HepG2 (cell line): Measurements from ENCODE around the gene NUDT2. TPM values are rescaled to one million over a fixed set of nuclear protein-coding genes. Genes with fewer than 3 reads are reported as not detected.

Experiments
- ATAC-seq: fragments of 200-7000 bp; cut with Tn5 transposase; 3 replicates; pipeline ENCODE4 v1.9.1; 2020; ENCODE audit warnings: mild to moderate bottlenecking, moderate library complexity
- BruUV-seq: library from RNA; stranded (reverse); fragments of 400-500 nt; replicated peaks from 2 replicates; lab custom pipeline; 2021; lab: Mats Ljungman, UMichigan
- CTCF ChIA-PET: fragments of 300-600 bp; formaldehyde crosslinking; extraction: SDS; loops from one replicate; lab custom pipeline; 2021; ENCODE audit warnings: low total read pairs, inconsistent platforms, low intra/inter-chr PET ratio; lab: Yijun Ruan, JAX
- POLR2A ChIA-PET: fragments of 350-600 bp; sonication (Branson Sonifier 250); formaldehyde crosslinking; loops from one replicate; lab custom pipeline; 2020; ENCODE audit warnings: antibody characterized with exemption, inconsistent platforms; lab: Yijun Ruan, JAX
- DNase-seq: peaks from one replicate; pipeline ENCODE4 v3.0.0-alpha.2; 2015; ENCODE audit warnings: low spot score
- FAIRE-seq: peaks from 3 replicates; lab custom pipeline; 2011; peaks lifted over from hg19 to GRCh38; lab: Jason Lieb, UNC
- H2AFZ ChIP-seq: one replicate; pipeline ENCODE4 v1.6.1; 2011; ENCODE audit warnings: low read length, inconsistent platforms
- H3K27ac ChIP-seq: fragments of 300-600 bp; 3 replicates; pipeline ENCODE4 v1.8.0; 2011; ENCODE audit warnings: mixed run types, mild to moderate bottlenecking, mixed read lengths, low read length, inconsistent platforms; ENCODE audit not compliant: insufficient read depth; ENCODE audit errors: extremely low read length
- H3K27me3 ChIP-seq, 2 experiments: fragments of 200-600 bp in 1 of 2; 2 replicates in 1 of 2; 3 replicates in 1 of 2; pipeline versions ENCODE4 v1.6.0 to v1.8.0; 2011; ENCODE audit warnings: low read length in 2 of 2, mild to moderate bottlenecking in 2 of 2, moderate library complexity in 2 of 2, inconsistent platforms in 1 of 2; ENCODE audit not compliant: insufficient read depth in 2 of 2, control insufficient read depth in 1 of 2
- H3K36me3 ChIP-seq, 2 experiments: fragments of 200-600 bp in 1 of 2; replicated peaks in 1 of 2; 2 replicates in 1 of 2; 3 replicates in 1 of 2; pipeline versions ENCODE4 v1.5.1 to v1.8.0; 2011; ENCODE audit warnings: low read length in 2 of 2, inconsistent platforms in 1 of 2; ENCODE audit not compliant: insufficient read depth in 2 of 2, control insufficient read depth in 1 of 2
- H3K4me1 ChIP-seq: 2 replicates; pipeline ENCODE4 v1.5.1; 2012; ENCODE audit warnings: low read length, inconsistent platforms; ENCODE audit not compliant: insufficient read depth
- H3K4me2 ChIP-seq: 2 replicates; pipeline ENCODE4 v1.6.0; 2011; ENCODE audit warnings: low read depth, low read length, inconsistent platforms
- H3K4me3 ChIP-seq, 3 experiments: fragments of 200-600 bp in 1 of 3; sonication (generic), shearing (Covaris generic) in 1 of 3; replicated peaks in 1 of 3; 2 replicates each; pipeline ENCODE4 v1.5.1; 2011 to 2016; ENCODE audit warnings: low read length in 3 of 3, inconsistent platforms in 2 of 3, low read depth in 2 of 3, mild to moderate bottlenecking in 2 of 3, control low read depth in 1 of 3, mixed read lengths in 1 of 3; ENCODE audit not compliant: insufficient read depth in 1 of 3
- H3K79me2 ChIP-seq: one replicate; pipeline ENCODE4 v1.6.1; 2011; ENCODE audit warnings: low read length, inconsistent platforms; ENCODE audit not compliant: insufficient read depth
- H3K9ac ChIP-seq: 2 replicates; pipeline ENCODE4 v1.6.0; 2011; ENCODE audit warnings: mild to moderate bottlenecking, low read depth, low read length, inconsistent platforms; ENCODE audit not compliant: insufficient read depth
- H3K9me3 ChIP-seq: 2 replicates; pipeline ENCODE4 v1.5.1; 2012; ENCODE audit warnings: mild to moderate bottlenecking, low read length
- H4K20me1 ChIP-seq: 2 replicates; pipeline ENCODE4 v1.6.0; 2011; ENCODE audit warnings: inconsistent platforms, mild to moderate bottlenecking, low read length, moderate library complexity; ENCODE audit not compliant: insufficient read depth
- AGO1 ChIP-seq: fragments of 200-400 bp; formaldehyde crosslinking; IDR thresholded peaks from 2 replicates; pipeline ENCODE4 v1.6.1; 2017; ENCODE audit warnings: mild to moderate bottlenecking, low read depth, low read length, moderate library complexity; ENCODE audit not compliant: poor library complexity, severe bottlenecking
- AHR ChIP-seq: IDR thresholded peaks from 2 replicates; pipeline ENCODE4 v1.6.1; 2018; ENCODE audit warnings: missing genetic modification reagents, missing compliant biosample characterization
- JUND ChIP-seq: sonication (generic); formaldehyde crosslinking; IDR thresholded peaks from 2 replicates; pipeline ENCODE4 v1.8.0; 2022; ENCODE audit warnings: mild to moderate bottlenecking, missing genetic modification reagents
- KDM3A ChIP-seq: IDR thresholded peaks from 2 replicates; pipeline ENCODE4 v1.6.1; 2018; ENCODE audit warnings: low read depth, missing compliant biosample characterization
- KDM6A ChIP-seq: IDR thresholded peaks from 2 replicates; pipeline ENCODE4 v1.6.1; 2016; ENCODE audit warnings: low read depth
- NKX3-1 ChIP-seq: sonication (generic); formaldehyde crosslinking; IDR thresholded peaks from 2 replicates; pipeline ENCODE4 v1.5.0; 2020; ENCODE audit warnings: missing genetic modification reagents
- REPIN1 ChIP-seq: sonication (generic); formaldehyde crosslinking; IDR thresholded peaks from 2 replicates; pipeline ENCODE4 v1.8.0; 2022; ENCODE audit warnings: missing genetic modification reagents, low read depth, mild to moderate bottlenecking, borderline replicate concordance
- SAP130 ChIP-seq: IDR thresholded peaks from 2 replicates; pipeline ENCODE4 v1.6.1; 2016; ENCODE audit warnings: low read depth
- SPEN ChIP-seq: sonication (generic); formaldehyde crosslinking; IDR thresholded peaks from 2 replicates; pipeline ENCODE4 v1.5.1; 2020; ENCODE audit warnings: low read depth, mild to moderate bottlenecking, missing genetic modification reagents
- SRSF4 ChIP-seq: fragments of 200-400 bp; formaldehyde crosslinking; IDR thresholded peaks from one replicate; pipeline ENCODE4 v1.6.1; 2018; ENCODE audit warnings: mild to moderate bottlenecking, low read depth, low read length, moderate library complexity; ENCODE audit not compliant: poor library complexity, severe bottlenecking
- TSC22D2 ChIP-seq: sonication (generic); formaldehyde crosslinking; IDR thresholded peaks from 2 replicates; pipeline ENCODE4 v1.5.1; 2020; ENCODE audit warnings: missing genetic modification reagents, mild to moderate bottlenecking, borderline replicate concordance
- ZBTB38 ChIP-seq: sonication (generic); formaldehyde crosslinking; IDR thresholded peaks from 2 replicates; pipeline ENCODE4 v1.5.1; 2020; ENCODE audit warnings: mild to moderate bottlenecking, missing genetic modification reagents
- ZIK1 ChIP-seq: sonication (generic); formaldehyde crosslinking; IDR thresholded peaks from 2 replicates; pipeline ENCODE4 v1.5.0; 2020; ENCODE audit warnings: mild to moderate bottlenecking, low read depth, missing genetic modification reagents, borderline replicate concordance
- ZNF33A ChIP-seq: sonication (generic); formaldehyde crosslinking; IDR thresholded peaks from 2 replicates; pipeline ENCODE4 v1.5.1; 2020; ENCODE audit warnings: missing genetic modification reagents, mild to moderate bottlenecking, moderate library complexity, borderline replicate concordance
- ZNF550 ChIP-seq: sonication (generic); formaldehyde crosslinking; IDR thresholded peaks from 2 replicates; pipeline ENCODE4 v1.4.0; 2020; ENCODE audit warnings: mild to moderate bottlenecking, missing genetic modification reagents, borderline replicate concordance
- ZNF770 ChIP-seq: sonication (generic); formaldehyde crosslinking; IDR thresholded peaks from 2 replicates; pipeline ENCODE4 v1.5.0; 2020; ENCODE audit warnings: mild to moderate bottlenecking, missing genetic modification reagents
- ZNF839 ChIP-seq: sonication (generic); formaldehyde crosslinking; IDR thresholded peaks from 2 replicates; pipeline ENCODE4 v1.4.0; 2020; ENCODE audit warnings: missing genetic modification reagents, mild to moderate bottlenecking, borderline replicate concordance
- WGBS: methylation state at CpG from one replicate; pipeline ENCODE4 v1.1.6; 2017; ENCODE audit warnings: low lambda C conversion rate; 5-methylcytosine and 5-hydroxymethylcytosine counted together
- in situ Hi-C: cut with HindIII; loops from 2 replicates; pipeline ENCODE4 v1.10.0; 2017; ENCODE audit warnings: low pct_unique_long_range_greater_than_20kb; ENCODE audit not compliant: extremely low pct_ligation_motif_present
- intact Hi-C: fragments of 100-400 bp; cut with micrococcal nuclease; formaldehyde crosslinking; loops from one replicate; pipeline ENCODE4 v1.10.0; 2022; ENCODE audit not compliant: unreplicated experiment
- polyA plus RNA-seq, 8 experiments: library from polyadenylated mRNA; depleted of rRNA in 3 of 8; stranded (reverse) in 7 of 8; unstranded in 1 of 8; fragments of >200 nt; fragmentation: Illumina TruSeq in 4 of 8; extraction: Trizol in 4 of 8; gene quantifications; 2 replicates each; pipeline versions ENCODE4 v1.2.1 to v1.2.3, GENCODE V29; 2011 to 2016; ENCODE audit warnings: low read depth in 4 of 8, missing spikeins in 1 of 8, mixed read lengths in 1 of 8; ENCODE audit not compliant: insufficient read depth in 1 of 8
- total RNA-seq, 5 experiments: library from RNA; depleted of rRNA; stranded (reverse); fragments of >200 nt; fragmentation: Illumina TruSeq; extraction: Trizol; gene quantifications; 2 replicates each; pipeline ENCODE4 v1.2.3, GENCODE V29; 2016; ENCODE audit warnings: low read depth in 1 of 5
- TF ChIP-seq, protein P1 (sequence below): sonication (generic); formaldehyde crosslinking; IDR thresholded peaks from 2 replicates; pipeline ENCODE4 v1.4.0; 2020; ENCODE audit warnings: mild to moderate bottlenecking, missing genetic modification reagents

NUDT2 gene
- total and polyA plus RNA-seq, 2 of the 13 experiments (the other 11 are each of a cell fraction or from before 2014, with no cell fraction given): 19.9 to 24.6 TPM

- Histone ChIP-seq H3K36me3 (peaks cover 0 to 4% of the 10 kb centered on the region in 2 experiments; a peak in 1 of 5 replicates), H2AFZ (no peak overlapping the region), H3K4me2 (no peak overlapping the region), H4K20me1 (no peaks in the 10 kb centered on the region), H3K4me1 (peaks cover 10% of the 10 kb centered on the region), H3K79me2 (no peaks in the 10 kb centered on the region), H3K4me3 (no peak overlapping the region), H3K9ac (no peak overlapping the region), H3K27me3 (no peaks in the 10 kb centered on the region), H3K9me3 (no peaks in the 10 kb centered on the region), H3K27ac (no peak overlapping the region)
- in situ Hi-C loops: no loop called here
- CTCF ChIA-PET: no interaction called here
- FAIRE-seq (no peak), DNase-seq (no peak), ATAC-seq (no peak)
- intact Hi-C loops: no loop called here
- BruUV-seq: no TSS peak
- 94% methylated on average over 2 of the region's 2 CpGs for WGBS
- POLR2A ChIA-PET: no interaction called here
- TF ChIP-seq KDM3A (CRISPR knock-in tag) (no peak), ZNF33A (no peak), SRSF4 (no peak), AHR (no peak), ZNF770 (CRISPR knock-in tag) (no peak), JUND (CRISPR knock-in tag) (no peak), REPIN1 (no peak), SAP130 (CRISPR knock-in tag) (no peak), ZIK1 (CRISPR knock-in tag) (no peak), KDM6A (CRISPR knock-in tag) (no peak), NKX3-1 (CRISPR knock-in tag) (no peak), TSC22D2 (CRISPR knock-in tag) (no peak), ZNF550 (CRISPR knock-in tag) (no peak), AGO1 (no peak), ZBTB38 (no peak), ZNF839 (no peak), SPEN (no peak)
- TF ChIP-seq, protein P1, sequence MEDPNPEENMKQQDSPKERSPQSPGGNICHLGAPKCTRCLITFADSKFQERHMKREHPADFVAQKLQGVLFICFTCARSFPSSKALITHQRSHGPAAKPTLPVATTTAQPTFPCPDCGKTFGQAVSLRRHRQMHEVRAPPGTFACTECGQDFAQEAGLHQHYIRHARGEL (CRISPR knock-in tag): no peak
Observed at GRCh38 chr9:34291423-34291822, 37.9 kb upstream of the NUDT2 start.
